DMS153 (cell line): Measurements from ENCODE around the gene MCOLN3.
A peak's percentile ranks its signal among the peaks of the same experiment; 100 is the strongest.

Experiments
- DNase-seq: peaks from one replicate; lab custom pipeline; 2025; lab: John Stamatoyannopoulos, UW

The MCOLN3 gene

GRCh38 chr1:85048296-85049064 is at the start of gene MCOLN3:
TSS of gene MCOLN3 (minus strand) at chr1:85048500. CDS start at chr1:85045360, 3,140 bp downstream.
- DNase-seq, result peak; percentile 27

- no peak for DNase-seq
These were observed 45.3 kb upstream of the MCOLN3 start for GRCh38 chr1:85093644-85094043.

- DNase-seq, result no peak
These were observed 43.5 kb upstream of the MCOLN3 start for GRCh38 chr1:85091671-85092280.

- DNase-seq, result no peak
These were observed 41.9 kb upstream of the MCOLN3 start for GRCh38 chr1:85090225-85090624.

GRCh38 chr1:85089203-85089602 is 40.9 kb upstream of the MCOLN3 start:
- DNase-seq, result no peak

GRCh38 chr1:85088408-85088784 is 40.1 kb upstream of the MCOLN3 start:
- no peak for DNase-seq

- no peak for DNase-seq
These were observed 39.5 kb upstream of the MCOLN3 start for GRCh38 chr1:85087659-85088407.

GRCh38 chr1:85085417-85085816 is 37.1 kb upstream of the MCOLN3 start:
- no peak for DNase-seq

GRCh38 chr1:85078903-85079302 is 30.6 kb upstream of the MCOLN3 start:
- DNase-seq, result no peak

GRCh38 chr1:85074365-85074964 is 26.2 kb upstream of the MCOLN3 start:
- DNase-seq, result no peak

GRCh38 chr1:85070972-85071492 is 22.7 kb upstream of the MCOLN3 start:
- no peak for DNase-seq

GRCh38 chr1:85068846-85069245 is 20.5 kb upstream of the MCOLN3 start:
- DNase-seq, result no peak

GRCh38 chr1:85065550-85065949 is 17.2 kb upstream of the MCOLN3 start:
- DNase-seq, result no peak

- DNase-seq, result no peak
These were observed 14.2 kb upstream of the MCOLN3 start for GRCh38 chr1:85062425-85063026.

GRCh38 chr1:85061711-85062424 is 13.6 kb upstream of the MCOLN3 start:
- DNase-seq, result peak; percentile 92

- DNase-seq, result no peak
These were observed 11.7 kb upstream of the MCOLN3 start for GRCh38 chr1:85060038-85060437.

- no peak for DNase-seq
These were observed 11.3 kb upstream of the MCOLN3 start for GRCh38 chr1:85059563-85059962.

- no peak for DNase-seq
These were observed 10.5 kb upstream of the MCOLN3 start for GRCh38 chr1:85058786-85059185.

GRCh38 chr1:85058311-85058710 is 10.0 kb upstream of the MCOLN3 start:
- no peak for DNase-seq

GRCh38 chr1:85054664-85055063 is 6.4 kb upstream of the MCOLN3 start:
- DNase-seq, result no peak

GRCh38 chr1:85049735-85050166 is 1.5 kb upstream of the MCOLN3 start:
- no peak for DNase-seq
